Left renal cortex interstitium (tissue), 4 donors: Measurements from ENCODE around the gene NOP14. TPM values are rescaled to one million over a fixed set of nuclear protein-coding genes. Genes with fewer than 3 reads are reported as not detected.
"Not testable (repeated sequence)": the region's sequence is repeated elsewhere in the genome, so short reads cannot be mapped to it uniquely, and the experiment has no call there.

Source experiments
- DNase-seq, 4 donors: peaks; one replicate each; pipeline ENCODE4 v3.0.0-alpha.2; 2013; ENCODE audit warnings: low read depth in 4 of 4, low spot score in 2 of 4, missing footprints in 1 of 4
- polyA plus RNA-seq, 4 donors: library from polyadenylated mRNA; unstranded; fragments of 120-200 nt; gene quantifications; one replicate each; pipeline ENCODE4 v1.2.1, GENCODE V29; 2013; ENCODE audit not compliant: insufficient read length in 4 of 4

NOP14 gene
- polyA plus RNA-seq, 4 donors, result 28.6 to 31.9 (median 29.3) TPM

GRCh38 chr4:2943364-2944090, 19.7 kb downstream of the NOP14 start:
- DNase-seq, result no peak

GRCh38 chr4:2942532-2943363, 20.5 kb downstream of the NOP14 start:
- DNase-seq, result no peak

GRCh38 chr4:2942037-2942531, 21.1 kb downstream of the NOP14 start:
- no peak for DNase-seq

GRCh38 chr4:2941138-2942036, 21.8 kb downstream of the NOP14 start:
- DNase-seq, result no peak

DNA sequence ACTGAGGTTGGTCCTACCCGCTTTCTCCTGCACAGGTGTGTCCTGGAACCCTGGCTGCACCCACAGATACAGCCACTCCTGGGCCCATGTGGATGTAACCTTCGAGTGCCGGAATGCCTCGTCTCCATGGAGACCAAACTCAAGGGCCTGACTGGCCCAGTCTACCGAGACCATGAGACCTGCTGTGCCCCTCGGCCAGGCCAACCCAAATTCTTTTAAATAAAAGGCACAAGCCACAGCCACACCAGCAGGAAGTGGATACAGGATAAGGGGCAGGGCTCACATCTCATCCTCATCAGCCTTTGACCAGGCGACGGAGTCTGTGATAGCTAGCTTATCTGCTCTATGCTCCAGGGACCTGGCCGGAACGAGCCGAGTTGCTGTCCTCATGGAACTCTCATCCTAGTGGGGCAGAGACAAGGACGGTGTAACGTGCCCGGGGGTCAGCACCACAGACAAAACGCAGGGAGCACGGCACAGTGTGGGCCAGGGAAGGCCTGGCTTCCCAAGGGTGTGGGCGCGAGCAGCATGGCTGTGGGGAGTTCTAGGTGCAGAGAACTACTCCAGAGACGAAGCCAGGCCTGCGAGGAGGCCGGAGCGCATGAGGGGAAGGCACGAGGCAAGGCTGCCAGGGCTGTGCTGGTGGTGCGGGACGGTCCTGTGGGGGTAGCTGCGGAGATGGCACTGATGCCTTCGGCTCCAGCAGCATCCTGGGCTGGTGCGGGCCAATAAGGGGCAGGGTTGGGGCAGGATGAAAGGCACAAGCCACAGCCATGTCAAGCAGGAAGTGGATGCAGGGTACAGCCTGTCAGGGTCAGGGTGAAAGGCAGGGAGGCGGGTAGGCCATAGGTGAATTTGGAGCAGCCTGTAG, 22.7 kb downstream of the NOP14 start:
- no peak for DNase-seq

- DNase-seq, result no peak
Observed at GRCh38 chr4:2939383-2940243, 23.6 kb downstream of the NOP14 start.

- no peak for DNase-seq
Observed at GRCh38 chr4:2938906-2939305, 24.3 kb downstream of the NOP14 start.

DNA sequence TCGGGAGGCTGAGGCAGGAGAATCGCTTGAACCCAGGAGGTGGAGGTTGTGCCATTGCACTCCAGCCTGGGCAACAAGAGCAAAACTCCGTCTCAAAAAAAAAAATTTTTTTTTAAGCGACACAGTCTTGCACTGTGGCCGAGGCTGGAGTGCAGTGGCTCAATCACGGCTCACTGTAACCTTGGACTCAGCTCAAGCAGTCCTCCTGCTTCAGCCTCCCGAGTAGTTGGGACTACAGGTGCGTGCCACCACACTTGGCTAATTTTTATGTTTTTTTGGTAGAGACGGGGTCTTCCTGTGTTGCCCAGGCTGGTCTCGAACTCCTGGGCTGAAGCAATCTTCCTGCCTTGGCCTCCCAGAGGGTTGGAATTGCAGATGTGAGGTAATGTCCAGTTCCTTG, 24.8 kb downstream of the NOP14 start:
- DNase-seq, result not testable (repeated sequence)

- no peak for DNase-seq
Observed at GRCh38 chr4:2937986-2938385, 25.2 kb downstream of the NOP14 start.

GRCh38 chr4:2937146-2937857, 25.9 kb downstream of the NOP14 start:
- DNase-seq, result no peak

- no peak for DNase-seq
Observed at GRCh38 chr4:2936773-2937145, 26.4 kb downstream of the NOP14 start.

- no peak for DNase-seq
Observed at GRCh38 chr4:2935762-2936743, 27.2 kb downstream of the NOP14 start.

- peak; percentile 69 to 85 (median 80) for DNase-seq
Observed at GRCh38 chr4:2934813-2935761, 28.1 kb downstream of the NOP14 start.

DNA sequence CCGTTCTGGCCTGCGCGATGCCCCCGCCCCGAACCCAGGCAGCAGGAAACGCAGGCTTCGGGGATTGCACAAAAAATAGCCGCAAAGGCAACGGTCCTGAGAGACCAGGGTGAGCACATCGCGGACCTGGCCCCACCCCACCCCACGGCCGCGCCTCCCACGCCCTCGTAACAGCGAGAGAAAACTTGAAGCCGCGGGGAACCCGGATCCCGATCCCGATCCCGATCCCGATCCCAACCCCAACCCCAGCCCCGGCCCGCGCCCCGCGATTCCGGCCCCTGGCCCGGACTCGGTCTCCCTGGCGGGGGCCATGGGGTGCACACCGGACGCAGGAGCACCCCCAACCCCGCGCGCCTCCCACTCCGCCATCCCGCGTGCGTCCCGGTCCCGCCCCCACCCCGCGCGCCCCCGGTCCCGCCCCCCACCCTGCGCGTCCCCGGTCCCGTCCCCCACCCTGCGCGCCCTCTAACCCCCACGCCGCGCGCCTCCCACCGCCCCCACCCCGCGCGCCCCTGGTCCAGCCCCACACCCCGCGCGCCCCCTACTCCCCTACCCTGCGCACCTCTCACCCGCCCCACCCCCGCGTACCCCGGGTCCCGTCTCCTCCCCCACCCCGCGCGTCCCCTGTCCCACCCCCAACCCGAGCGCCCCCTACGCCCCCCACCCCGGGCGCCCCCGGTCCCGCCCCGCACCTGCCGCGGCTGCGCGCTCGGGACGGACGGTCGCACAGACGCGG, 29.0 kb downstream of the NOP14 start:
- no peak for DNase-seq

DNA sequence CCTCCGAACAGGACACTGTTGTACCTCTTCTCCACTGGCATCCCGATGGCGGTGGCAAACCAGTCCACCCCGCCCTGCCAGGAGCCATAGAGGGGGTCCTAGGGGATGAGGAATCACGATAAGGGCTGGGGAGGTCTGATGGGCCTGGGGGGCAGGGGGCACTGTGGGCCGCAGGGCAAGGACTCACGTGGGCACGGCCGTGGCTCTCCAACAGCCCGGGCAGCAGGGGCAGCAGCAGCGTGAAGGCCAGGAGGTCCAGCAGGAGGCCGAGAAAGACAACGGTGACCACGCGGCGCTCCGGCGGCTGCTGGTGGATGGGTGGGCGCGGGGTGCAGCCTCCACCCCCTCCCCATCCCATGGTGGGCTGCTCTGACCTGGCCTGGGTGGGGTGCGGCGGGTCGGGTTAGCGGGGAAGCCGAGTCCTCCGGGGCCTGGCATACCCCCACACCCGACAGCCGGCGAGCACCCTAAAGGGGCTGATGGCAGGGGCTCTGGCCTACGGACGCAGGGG, 29.6 kb downstream of the NOP14 start:
- no peak for DNase-seq
